Activated naive CD8-positive, alpha-beta T cell treated with anti-CD3 and anti-CD28 coated beads, Interleukin-2, amount 50 U/mL, for 16 hours (primary cell): ENCODE measurements around the gene NXN.
"Not testable (repeated sequence)": the region's sequence is repeated elsewhere in the genome, so short reads cannot be mapped to it uniquely, and the experiment has no call there.

Experiments
- DNase-seq: peaks from one replicate; pipeline ENCODE4 v3.0.0-alpha.2; 2020; ENCODE audit warnings: low read depth, low spot score

The NXN gene

GRCh38 chr17:917941-918740 lies 61.4 kb downstream of the NXN start:
- no peak for DNase-seq

GRCh38 chr17:917391-917811 lies 62.2 kb downstream of the NXN start:
- no peak for DNase-seq

- no peak for DNase-seq
Measured at GRCh38 chr17:916315-916714, 63.3 kb downstream of the NXN start.

GRCh38 chr17:915538-916201 lies 63.9 kb downstream of the NXN start:
- DNase-seq: no peak

- no peak for DNase-seq
Measured at GRCh38 chr17:914561-914960, 65.0 kb downstream of the NXN start.

GRCh38 chr17:913207-913606 lies 66.4 kb downstream of the NXN start:
- no peak for DNase-seq

GRCh38 chr17:909642-910323 lies 69.8 kb downstream of the NXN start:
- no peak for DNase-seq

GRCh38 chr17:907725-908124 lies 71.9 kb downstream of the NXN start:
- DNase-seq: no peak

GRCh38 chr17:905708-906107 lies 73.9 kb downstream of the NXN start:
- DNase-seq: not testable (repeated sequence)

GRCh38 chr17:903691-904481 lies 75.7 kb downstream of the NXN start:
- no peak for DNase-seq

- DNase-seq: no peak
Measured at GRCh38 chr17:902463-902862, 77.1 kb downstream of the NXN start.

- no peak for DNase-seq
Measured at GRCh38 chr17:901964-902363, 77.6 kb downstream of the NXN start.

- no peak for DNase-seq
Measured at GRCh38 chr17:901191-901950, 78.2 kb downstream of the NXN start.

GRCh38 chr17:900336-900934 lies 79.1 kb downstream of the NXN start:
- DNase-seq: no peak

GRCh38 chr17:897970-898619 lies 81.5 kb downstream of the NXN start:
- no peak for DNase-seq

GRCh38 chr17:896953-897661 lies 82.5 kb downstream of the NXN start:
- no peak for DNase-seq

GRCh38 chr17:896454-896853 lies 83.1 kb downstream of the NXN start:
- no peak for DNase-seq

GRCh38 chr17:892958-893357 lies 86.6 kb downstream of the NXN start:
- no peak for DNase-seq

- DNase-seq: no peak
Measured at GRCh38 chr17:888998-889441, 90.6 kb downstream of the NXN start.
